Measurements from ENCODE around the gene SLC35G6. TPM values are rescaled to one million over a fixed set of nuclear protein-coding genes. Genes with fewer than 3 reads are reported as not detected.
"Not testable (repeated sequence)": the region's sequence is repeated elsewhere in the genome, so short reads cannot be mapped to it uniquely, and the experiment has no call there.

Gene SLC35G6
- total RNA-seq, 1 experiment from 2014 or later = 0.26 TPM

DNA sequence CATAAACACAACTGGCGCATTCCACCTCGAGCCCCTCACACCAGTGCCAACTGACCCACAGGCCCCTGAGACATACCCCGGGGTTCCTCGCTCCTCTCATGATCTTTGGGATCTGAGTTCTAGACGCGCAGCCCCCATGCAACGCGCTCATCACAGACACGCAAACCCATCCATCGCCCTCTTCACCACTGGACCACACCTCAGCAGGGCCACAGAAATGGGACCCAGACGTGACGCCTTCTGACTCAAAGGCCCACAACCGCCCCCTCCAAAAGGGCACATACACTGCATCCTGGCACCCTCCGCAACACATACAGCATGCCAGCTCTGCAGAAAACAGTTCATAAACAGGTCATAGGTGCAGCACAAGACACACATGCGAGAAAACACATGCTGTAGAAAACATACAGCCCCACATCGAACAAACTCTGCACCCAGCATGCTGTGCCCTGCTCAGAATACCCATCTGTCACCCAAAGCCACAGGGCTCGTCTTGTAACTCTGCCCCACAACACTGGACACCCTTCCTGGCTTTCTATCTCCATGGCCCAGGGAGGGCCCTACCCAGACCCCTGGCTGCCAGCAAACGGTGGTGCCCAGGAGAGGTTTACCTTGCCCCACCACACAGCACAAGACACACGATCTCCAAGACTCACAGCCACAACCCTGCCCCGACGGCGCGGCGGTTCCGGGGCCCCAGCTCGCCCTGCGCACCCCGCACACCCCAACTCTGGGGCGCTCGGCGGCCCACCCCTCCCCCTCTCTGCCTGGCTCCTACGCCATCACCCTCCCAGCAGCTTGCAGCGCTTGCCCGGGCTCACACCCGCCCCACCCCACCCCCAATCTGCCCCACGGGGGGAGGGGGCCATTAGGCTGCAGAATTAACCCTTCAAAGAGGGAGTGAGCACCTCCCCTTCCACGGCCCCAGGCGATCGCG lies 2.7 kb upstream of the SLC35G6 start (continued):
- no peak for TF ChIP-seq AR (CRISPR knock-in tag; IDR thresholded peaks at IDR 0.05)
- no peak for TF ChIP-seq USF2 (CRISPR knock-in tag; IDR thresholded peaks at IDR 0.05)
- no peak for TF ChIP-seq TEAD4 (CRISPR knock-in tag; IDR thresholded peaks at IDR 0.05)
- no peak for TF ChIP-seq CREM (CRISPR knock-in tag; IDR thresholded peaks at IDR 0.05)

DNA sequence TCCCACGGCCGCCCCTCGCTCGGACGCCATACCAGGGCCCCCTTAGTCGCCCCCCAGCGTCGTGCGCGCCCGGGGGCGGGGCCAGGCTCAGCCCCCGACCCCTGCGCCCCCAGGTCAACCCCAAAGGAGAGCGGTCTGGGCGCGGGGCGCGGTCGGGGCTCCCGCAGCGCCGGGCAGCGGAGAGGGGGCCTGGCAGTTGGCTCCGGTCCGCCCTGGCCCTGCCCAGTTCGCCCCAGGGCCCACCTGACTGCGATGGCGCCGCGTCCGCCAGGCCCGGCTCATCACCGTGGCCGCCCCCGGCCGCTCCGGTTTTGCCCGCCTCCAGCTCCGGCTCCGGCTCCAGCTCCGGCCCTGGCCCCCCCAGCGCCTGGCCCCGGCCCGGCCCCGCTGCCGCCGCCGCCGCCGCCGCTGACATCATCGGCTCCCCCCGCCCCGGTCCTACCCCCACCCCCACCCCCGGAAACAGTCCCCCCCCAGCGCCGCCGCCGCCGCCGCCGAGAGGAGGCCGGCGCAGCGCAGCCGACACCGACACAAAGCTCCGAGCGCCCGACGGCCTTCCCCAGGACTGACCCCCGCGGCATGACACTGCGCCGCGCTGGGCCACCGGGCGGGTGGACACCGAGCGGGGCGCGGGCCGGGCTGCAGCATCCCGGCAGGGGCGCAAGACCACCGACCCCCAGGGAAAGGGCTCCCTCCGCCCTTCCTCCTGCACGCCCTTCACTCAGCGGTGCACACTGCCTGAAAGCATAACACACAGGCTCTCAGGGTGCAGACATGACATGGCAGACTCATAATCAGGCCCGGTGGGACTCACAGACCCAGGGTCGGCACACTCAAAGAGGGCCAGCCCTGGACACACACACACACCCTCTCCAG lies 1.8 kb upstream of the SLC35G6 start, which contains the start of gene ZBTB4:
Gene ZBTB4, minus strand, starts transcription at position 419 of the 876 bp plus-strand sequence. CDS start 12,830 bp downstream, outside the sequence.
- Mint-ChIP-seq H3K27me3 (ENCODE audit: low read depth) (no peaks in the 10 kb centered on the region), H3K4me3 (peak within 1 kb of the TSS; percentile 89), H3K27ac (peak within 1 kb of the TSS; percentile 83), H3K9me3 (no peaks in the 10 kb centered on the region), H3K36me3 (no peaks in the 10 kb centered on the region), H3K4me1 (peaks cover 57% of the 10 kb centered on the region)
- ATAC-seq (peak; percentile 5), DNase-seq (ENCODE audit: low spot score) (peak; percentile 56)
- ChIA-PET POLR2A (interaction anchor here (0.5 to 2.6 kb wide), 9 partner anchors 18 to 147 kb away, joined by 3 to 13 read pairs (median 4); partner anchors contain the start of gene CHRNB1), CTCF (interaction anchor here (1.0 to 5.3 kb wide), 7 partner anchors 12 to 81 kb away, joined by 3 to 27 read pairs (median 5); partner anchors contain the start of genes FGF11, TMEM102 and TMEM256)
- TF ChIP-seq SP1 (CRISPR knock-in tag; conservative IDR thresholded peaks at IDR 0.05) = 0 out of 2 replicates have a peak, but pooled peaks have one; percentile 35
- TF ChIP-seq ATF1 (CRISPR knock-in tag; IDR thresholded peaks at IDR 0.05) = no peak
- peak; percentile 32; the same call in 1 of the 2 replicates for TF ChIP-seq USF2 (CRISPR knock-in tag; IDR thresholded peaks at IDR 0.05)
- TF ChIP-seq NFE2L1 (CRISPR knock-in tag; IDR thresholded peaks at IDR 0.05) = no peak
- TF ChIP-seq, protein P1, sequence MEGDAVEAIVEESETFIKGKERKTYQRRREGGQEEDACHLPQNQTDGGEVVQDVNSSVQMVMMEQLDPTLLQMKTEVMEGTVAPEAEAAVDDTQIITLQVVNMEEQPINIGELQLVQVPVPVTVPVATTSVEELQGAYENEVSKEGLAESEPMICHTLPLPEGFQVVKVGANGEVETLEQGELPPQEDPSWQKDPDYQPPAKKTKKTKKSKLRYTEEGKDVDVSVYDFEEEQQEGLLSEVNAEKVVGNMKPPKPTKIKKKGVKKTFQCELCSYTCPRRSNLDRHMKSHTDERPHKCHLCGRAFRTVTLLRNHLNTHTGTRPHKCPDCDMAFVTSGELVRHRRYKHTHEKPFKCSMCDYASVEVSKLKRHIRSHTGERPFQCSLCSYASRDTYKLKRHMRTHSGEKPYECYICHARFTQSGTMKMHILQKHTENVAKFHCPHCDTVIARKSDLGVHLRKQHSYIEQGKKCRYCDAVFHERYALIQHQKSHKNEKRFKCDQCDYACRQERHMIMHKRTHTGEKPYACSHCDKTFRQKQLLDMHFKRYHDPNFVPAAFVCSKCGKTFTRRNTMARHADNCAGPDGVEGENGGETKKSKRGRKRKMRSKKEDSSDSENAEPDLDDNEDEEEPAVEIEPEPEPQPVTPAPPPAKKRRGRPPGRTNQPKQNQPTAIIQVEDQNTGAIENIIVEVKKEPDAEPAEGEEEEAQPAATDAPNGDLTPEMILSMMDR (IDR thresholded peaks at IDR 0.05) = no peak

GRCh38 chr17:7480089-7480384 lies 1.2 kb upstream of the SLC35G6 start:
- TF ChIP-seq FOXP1 (CRISPR knock-in tag; IDR thresholded peaks at IDR 0.05; ENCODE audit: borderline replicate concordance) = no peak
- TF ChIP-seq FOXP4 (CRISPR knock-in tag; IDR thresholded peaks at IDR 0.05) = 0 out of 2 replicates have a peak, but pooled peaks have one; percentile 22
- POLR2A ChIA-PET = interaction anchor here (0.5 to 2.6 kb wide), 6 partner anchors 18 to 43 kb away, joined by 3 to 13 read pairs (median 4); partner anchors contain the start of gene CHRNB1
- no peaks in the 10 kb centered on the region for H3K9me3 Mint-ChIP-seq
- DNase-seq (ENCODE audit: low spot score) (no peak), ATAC-seq (no peak)
- H3K27ac Mint-ChIP-seq = peak overlapping the region; percentile 83
- H3K36me3 Mint-ChIP-seq = no peaks in the 10 kb centered on the region
- H3K4me3 Mint-ChIP-seq = peak overlapping the region; percentile 89
- CTCF ChIA-PET = interaction anchor here (1.2 to 5.3 kb wide), 6 partner anchors 34 to 80 kb away, joined by 3 to 27 read pairs (median 10); partner anchors contain the start of genes FGF11, TMEM102 and TMEM256
- H3K4me1 Mint-ChIP-seq = peaks cover 58% of the 10 kb centered on the region
- no peaks in the 10 kb centered on the region for H3K27me3 Mint-ChIP-seq (ENCODE audit: low read depth)

- POLR2A ChIA-PET = interaction anchor here (0.7 to 1.0 kb wide), 3 partner anchors 21 to 92 kb away, joined by 3 read pairs; no protein-coding TSS in a partner anchor
- peaks cover 63% of the 10 kb centered on the region for H3K4me1 Mint-ChIP-seq
- not testable (repeated sequence) for H3K9me3 Mint-ChIP-seq; ATAC-seq; DNase-seq (ENCODE audit: low spot score); H3K27me3 Mint-ChIP-seq (ENCODE audit: low read depth); H3K36me3 Mint-ChIP-seq
- H3K4me3 Mint-ChIP-seq = peak overlapping the region; percentile 90
- H3K27ac Mint-ChIP-seq = peak overlapping the region; percentile 99
- CTCF ChIA-PET = interaction anchor here (1.2 to 1.4 kb wide), 2 partner anchors 45 to 78 kb away, joined by 4 to 6 read pairs; no protein-coding TSS in a partner anchor
Observed at GRCh38 chr17:7481842-7482741, 846 bp downstream of the SLC35G6 start.

DNA sequence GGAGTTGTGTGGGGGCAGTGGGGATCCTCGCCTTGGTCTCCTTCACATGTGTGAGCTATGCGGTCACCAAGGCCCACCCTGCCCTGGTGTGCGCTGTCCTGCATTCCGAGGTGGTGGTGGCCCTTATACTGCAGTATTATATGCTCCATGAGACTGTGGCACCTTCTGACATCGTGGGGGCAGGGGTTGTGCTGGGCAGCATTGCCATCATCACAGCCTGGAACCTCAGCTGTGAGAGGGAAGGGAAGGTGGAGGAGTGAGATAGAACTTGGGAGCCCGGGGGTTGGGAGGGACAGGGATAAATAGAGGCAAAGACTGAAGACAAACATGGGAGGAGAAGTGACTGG lies 1.5 kb downstream of the SLC35G6 start:
- H3K36me3 Mint-ChIP-seq = not testable (repeated sequence)

More for the DNA sequence above, 1.5 kb downstream of the SLC35G6 start:
- peak overlapping the region; percentile 99 for H3K27ac Mint-ChIP-seq
- peak overlapping the region; percentile 90 for H3K4me3 Mint-ChIP-seq
- DNase-seq (ENCODE audit: low spot score); POLR2A ChIA-PET; CTCF ChIA-PET; H3K27me3 Mint-ChIP-seq (ENCODE audit: low read depth); ATAC-seq; H3K9me3 Mint-ChIP-seq: not testable (repeated sequence)
- H3K4me1 Mint-ChIP-seq = peaks cover 64% of the 10 kb centered on the region

Data from WTC11 (cell line).